Pancreas (tissue), 10 donors: ENCODE results near the gene ATXN1. TPM values are rescaled to one million over a fixed set of nuclear protein-coding genes. Genes with fewer than 3 reads are reported as not detected.
"Not testable (repeated sequence)": the region's sequence is repeated elsewhere in the genome, so short reads cannot be mapped to it uniquely, and the experiment has no call there.

Experiments
- ATAC-seq, 4 donors: fragments of 200-7000 bp; cut with Tn5 transposase; one replicate each; pipeline versions ENCODE4 v1.8.0 to v1.9.1; 2020; ENCODE audit warnings: mild to moderate bottlenecking in 4 of 4, moderate library complexity in 4 of 4
- DNase-seq, 6 donors: peaks; one replicate each; pipeline ENCODE4 v3.0.0-alpha.2; 2020
- FAIRE-seq: peaks from 2 replicates; lab custom pipeline; 2012; peaks lifted over from hg19 to GRCh38; lab: Jason Lieb, UNC
- H3K27ac ChIP-seq, 4 donors: fragments of 200-600 bp; sonication (generic); 1 replicate in 3 of 4; 2 replicates in 1 of 4; pipeline versions ENCODE4 v1.5.0 to v1.8.0; 2020
- H3K27me3 ChIP-seq, 4 donors: fragments of 200-600 bp; one replicate each; pipeline ENCODE4 v1.8.0; 2021
- H3K36me3 ChIP-seq, 3 donors: fragments of 200-600 bp; sonication (generic) in 1 of 3; one replicate each; pipeline versions ENCODE4 v1.5.0 to v1.8.0; 2020 to 2021
- H3K4me1 ChIP-seq, 3 donors: fragments of 200-600 bp; one replicate each; pipeline ENCODE4 v1.8.0; 2021
- H3K4me3 ChIP-seq, 4 donors: fragments of 200-600 bp; sonication (generic) in 2 of 4; one replicate each; pipeline versions ENCODE4 v1.5.0 to v1.8.0; 2020 to 2021
- H3K9me3 ChIP-seq, 4 donors: fragments of 200-600 bp; one replicate each; pipeline ENCODE4 v1.8.0; 2021
- CTCF ChIP-seq, 4 donors: fragments of 200-600 bp; sonication (generic) in 3 of 4; IDR thresholded peaks; one replicate each; pipeline versions ENCODE4 v1.5.0 to v1.8.0; 2021; ENCODE audit warnings: antibody characterized with exemption in 4 of 4
- WGBS, 2 donors: extraction: QIAGEN DNeasy Blood & Tissue Kit; methylation state at CpG; one replicate each; pipeline ENCODE4 v1.1.7; 2013; 5-methylcytosine and 5-hydroxymethylcytosine counted together
- intact Hi-C, 3 donors: fragments of 100-400 bp; cut with DNase I; formaldehyde crosslinking; loops; one replicate each; pipeline versions ENCODE4 v1.11.1 to v1.14.2; 2022
- polyA plus RNA-seq, 2 donors: library from polyadenylated mRNA; stranded (reverse); fragments of 200-250 nt; gene quantifications; one replicate each; pipeline ENCODE4 v1.2.3, GENCODE V29; 2013
- total RNA-seq, 6 donors: library from RNA; stranded (reverse); fragmentation: NEBNext Ultra II Directional in 4 of 6; extraction: Animal tissue kit (Norgen Biotek cat#: 25700) in 4 of 6; gene quantifications; one replicate each; pipeline versions ENCODE4 v1.2.1 to v1.2.4, GENCODE V29; 2021 to 2023
- donor health status: healthy with polysubstance abuse.
- donor health status: DM: no; HTN: no; CAD: no; lungs with moderate emphysema.
- donor health status: DM: no; HTN: no; CAD: no.
- donor health status: control.
- donor health status: control.
- donor health status: Bipolar disorder and iron deficiency.
- donor health status: DM: yes; HTN: yes; CAD: no.
- donor health status: DM: no; HTN: no; CAD: no.
- donor health status: DM: no; HTN: no; CAD: no.
- donor health status: DM: yes; HTN: yes; CAD: no.

ATXN1 gene
- total and polyA plus RNA-seq, 8 donors, result 4.9 to 38.6 (median 20.5) TPM

GRCh38 chr6:16543521-16543920 lies 217.7 kb downstream of the ATXN1 start:
- H3K36me3 ChIP-seq, result no peaks in the 10 kb centered on the region
- H3K27me3 ChIP-seq, result no peaks in the 10 kb centered on the region
- intact Hi-C loops, result no loop called here
- 89 to 93% methylated on average over 5 of the region's 5 CpGs for whole genome bisulfite sequencing, 2 donors
- no peak overlapping the region for H3K27ac ChIP-seq
- ATAC-seq (no peak), FAIRE-seq (no peak), DNase-seq (no peak)
- no peak for TF ChIP-seq CTCF (IDR thresholded peaks at IDR 0.05)
- H3K4me3 ChIP-seq, result no peak overlapping the region
- no peaks in the 10 kb centered on the region for H3K9me3 ChIP-seq
- H3K4me1 ChIP-seq, result no peaks in the 10 kb centered on the region

GRCh38 chr6:16542070-16542469 lies 219.2 kb downstream of the ATXN1 start:
- FAIRE-seq (no peak), DNase-seq (no peak), ATAC-seq (no peak)
- 92 to 96% methylated on average over 7 of the region's 7 CpGs for WGBS, 2 donors
- Histone ChIP-seq H3K4me3 (no peak overlapping the region), H3K4me1 (no peaks in the 10 kb centered on the region), H3K27ac (no peak overlapping the region), H3K36me3 (no peaks in the 10 kb centered on the region), H3K9me3 (no peaks in the 10 kb centered on the region), H3K27me3 (no peaks in the 10 kb centered on the region)
- intact Hi-C loops, result no loop called here
- TF ChIP-seq CTCF (IDR thresholded peaks at IDR 0.05), result no peak

- ATAC-seq (peak in 2 of 4 donors; percentile 22 to 34), DNase-seq (no peak), FAIRE-seq (no peak)
- Histone ChIP-seq H3K4me1 (no peaks in the 10 kb centered on the region), H3K36me3 (no peaks in the 10 kb centered on the region), H3K4me3 (no peak overlapping the region), H3K27ac (no peak overlapping the region), H3K27me3 (no peaks in the 10 kb centered on the region), H3K9me3 (no peaks in the 10 kb centered on the region)
- TF ChIP-seq CTCF (IDR thresholded peaks at IDR 0.05), result no peak
- intact Hi-C loops, result no loop called here
- WGBS, 2 donors, result 91 to 92% methylated on average over 14 of the region's 14 CpGs
These were observed 220.2 kb downstream of the ATXN1 start for GRCh38 chr6:16540804-16541752.

- H3K4me1 ChIP-seq, intact Hi-C loops, H3K27ac ChIP-seq, H3K9me3 ChIP-seq, H3K36me3 ChIP-seq, FAIRE-seq, H3K27me3 ChIP-seq, ATAC-seq, H3K4me3 ChIP-seq, DNase-seq: not testable (repeated sequence)
- 97% methylated on average over 4 of the region's 4 CpGs for WGBS, 2 donors
These were observed 220.9 kb downstream of the ATXN1 start for GRCh38 chr6:16540383-16540782.

GRCh38 chr6:16539086-16539931 lies 222.0 kb downstream of the ATXN1 start:
- no peak for ATAC-seq
- FAIRE-seq, result no peak
- intact Hi-C loops, result no loop called here

More at GRCh38 chr6:16539086-16539931, 222.0 kb downstream of the ATXN1 start:
- Histone ChIP-seq H3K9me3 (no peaks in the 10 kb centered on the region), H3K27ac (no peak overlapping the region), H3K36me3 (no peaks in the 10 kb centered on the region), H3K27me3 (no peaks in the 10 kb centered on the region), H3K4me1 (no peaks in the 10 kb centered on the region), H3K4me3 (no peak overlapping the region)
- no peak for TF ChIP-seq CTCF (IDR thresholded peaks at IDR 0.05)
- 69 to 73% methylated on average over 8 of the region's 8 CpGs for WGBS, 2 donors
- DNase-seq, result no peak
